Endodermal cell (in vitro differentiated cells): ENCODE data around the gene AKAP14. TPM values are rescaled to one million over a fixed set of nuclear protein-coding genes. Genes with fewer than 3 reads are reported as not detected.
A peak's percentile ranks its signal among the peaks of the same experiment; 100 is the strongest.
"Not testable (repeated sequence)": the region's sequence is repeated elsewhere in the genome, so short reads cannot be mapped to it uniquely, and the experiment has no call there.

Experiments
- DNase-seq: peaks from one replicate; pipeline ENCODE4 v3.0.0-alpha.2; 2017
- H3K27ac ChIP-seq: 2 replicates; pipeline ENCODE4 v1.5.1; 2013; ENCODE audit warnings: mild to moderate bottlenecking, low read depth, low read length, moderate library complexity
- H3K27me3 ChIP-seq: 2 replicates; pipeline ENCODE4 v1.6.1; 2013; ENCODE audit warnings: mild to moderate bottlenecking, low read length, moderate library complexity; ENCODE audit not compliant: insufficient read depth, control insufficient read depth, poor library complexity, severe bottlenecking
- H3K36me3 ChIP-seq: 2 replicates; pipeline ENCODE4 v1.7.0; 2013; ENCODE audit warnings: mild to moderate bottlenecking, low read length, moderate library complexity; ENCODE audit not compliant: control insufficient read depth, insufficient read depth
- H3K4me1 ChIP-seq: one replicate; pipeline ENCODE4 v1.7.0; 2013; ENCODE audit warnings: low read length; ENCODE audit not compliant: control insufficient read depth, insufficient read depth
- H3K4me3 ChIP-seq: 2 replicates; pipeline ENCODE4 v1.5.1; 2013; ENCODE audit warnings: mild to moderate bottlenecking, low read length, moderate library complexity
- H3K9ac ChIP-seq: 2 replicates; pipeline ENCODE4 v1.6.1; 2013; ENCODE audit warnings: mild to moderate bottlenecking, low read length, moderate library complexity; ENCODE audit not compliant: poor library complexity, severe bottlenecking; ENCODE audit errors: extremely low read depth
- H3K9me3 ChIP-seq: 2 replicates; pipeline ENCODE4 v1.6.1; 2013; ENCODE audit warnings: mild to moderate bottlenecking, low read length, moderate library complexity; ENCODE audit not compliant: control insufficient read depth
- H3K27ac Mint-ChIP-seq: 2 replicates; pipeline ENCODE4 v1.8.0; 2020; ENCODE audit warnings: mixed read lengths
- H3K27me3 Mint-ChIP-seq: 2 replicates; pipeline ENCODE4 v1.8.0; 2021; ENCODE audit warnings: mild to moderate bottlenecking, mixed read lengths; ENCODE audit not compliant: insufficient read depth
- H3K36me3 Mint-ChIP-seq: 2 replicates; pipeline ENCODE4 v1.8.0; 2020; ENCODE audit warnings: low read depth, mixed read lengths
- H3K4me1 Mint-ChIP-seq: 2 replicates; pipeline ENCODE4 v1.8.0; 2020; ENCODE audit warnings: mixed read lengths
- H3K4me3 Mint-ChIP-seq: 2 replicates; pipeline ENCODE4 v1.8.0; 2020; ENCODE audit warnings: mild to moderate bottlenecking, moderate library complexity, mixed read lengths
- H3K9me3 Mint-ChIP-seq: 2 replicates; pipeline ENCODE4 v1.8.0; 2020; ENCODE audit warnings: mild to moderate bottlenecking, mixed read lengths
- CTCF ChIP-seq: fragments of 200-600 bp; sonication (generic); conservative IDR thresholded peaks from 2 replicates; pipeline ENCODE4 v1.5.0; 2021; ENCODE audit warnings: antibody characterized with exemption, mild to moderate bottlenecking
- WGBS, 2 experiments: methylation state at CpG; one replicate each; pipeline versions ENCODE4 v1.1.5 to v1.1.7; 2013; ENCODE audit warnings: missing lambda C conversion rate in 2 of 2, mixed read lengths in 1 of 2; ENCODE audit not compliant: insufficient coverage in 1 of 2, insufficient read length in 1 of 2; 5-methylcytosine and 5-hydroxymethylcytosine counted together
- total RNA-seq, 2 donors: library from RNA; stranded (reverse); fragmentation: NEBNext Ultra II Directional in 1 of 2; extraction: Animal tissue kit (Norgen Biotek cat#: 25700) in 1 of 2; gene quantifications; 2 replicates in 1 of 2; 3 replicates in 1 of 2; pipeline ENCODE4 v1.2.1, GENCODE V29; 2021

The AKAP14 gene
- total RNA-seq, 2 donors from 2014 or later = 0.79 TPM; not detected in 1

GRCh38 chrX:119948381-119948780 lies 52.7 kb downstream of the AKAP14 start:
- Histone ChIP-seq H3K9me3 (no peaks in the 10 kb centered on the region), H3K27me3 (peaks cover 3% of the 10 kb centered on the region), H3K36me3 (no peaks in the 10 kb centered on the region), H3K9ac (no peak overlapping the region), H3K4me1 (no peaks in the 10 kb centered on the region), H3K4me3 (no peak overlapping the region), H3K27ac (no peak overlapping the region)
- no peaks in the 10 kb centered on the region for H3K27me3 Mint-ChIP-seq
- H3K9me3 Mint-ChIP-seq = peaks cover 33% of the 10 kb centered on the region
- peak; percentile 59 for TF ChIP-seq CTCF
- WGBS, 2 experiments = 33 to 80% methylated on average over 1 to 5 of the region's 5 CpGs
- H3K27ac Mint-ChIP-seq = no peak overlapping the region
- no peaks in the 10 kb centered on the region for H3K4me1 Mint-ChIP-seq
- no peak overlapping the region for H3K4me3 Mint-ChIP-seq
- H3K36me3 Mint-ChIP-seq = no peaks in the 10 kb centered on the region
- DNase-seq = no peak

- H3K27me3 ChIP-seq = peaks cover 14% of the 10 kb centered on the region
- 80 to 100% methylated on average over 1 of the region's 3 CpGs for WGBS, 2 experiments
- no peaks in the 10 kb centered on the region for H3K36me3 ChIP-seq
- no peak overlapping the region for H3K27ac Mint-ChIP-seq
- peaks cover 7% of the 10 kb centered on the region for H3K27me3 Mint-ChIP-seq
- no peak overlapping the region for H3K9ac ChIP-seq
- no peaks in the 10 kb centered on the region for H3K9me3 ChIP-seq
- DNase-seq = no peak
- no peaks in the 10 kb centered on the region for H3K36me3 Mint-ChIP-seq
- H3K4me1 ChIP-seq = no peaks in the 10 kb centered on the region
- H3K4me3 ChIP-seq = no peak overlapping the region
- H3K27ac ChIP-seq = no peak overlapping the region
- H3K4me3 Mint-ChIP-seq = no peak overlapping the region
- TF ChIP-seq CTCF = no peak
- H3K9me3 Mint-ChIP-seq = peaks cover 43% of the 10 kb centered on the region
- H3K4me1 Mint-ChIP-seq = no peaks in the 10 kb centered on the region
These were observed 58.7 kb downstream of the AKAP14 start for GRCh38 chrX:119954374-119954773.

- H3K4me1 ChIP-seq, H3K4me3 Mint-ChIP-seq, DNase-seq, H3K27me3 Mint-ChIP-seq, H3K4me1 Mint-ChIP-seq, H3K9ac ChIP-seq, H3K27ac Mint-ChIP-seq, H3K4me3 ChIP-seq, H3K9me3 ChIP-seq, H3K36me3 ChIP-seq, H3K27ac ChIP-seq, H3K36me3 Mint-ChIP-seq: not testable (repeated sequence)
- peaks cover 14% of the 10 kb centered on the region for H3K27me3 ChIP-seq
- WGBS, 2 experiments = 92 to 94% methylated on average over 9 to 20 of the region's 21 CpGs
- peaks cover 60% of the 10 kb centered on the region for H3K9me3 Mint-ChIP-seq
These were observed 60.3 kb downstream of the AKAP14 start for GRCh38 chrX:119955807-119956570.

- no peak for DNase-seq
- Histone ChIP-seq H3K9me3 (no peaks in the 10 kb centered on the region), H3K9ac (no peak overlapping the region), H3K4me3 (no peak overlapping the region), H3K27ac (no peak overlapping the region), H3K27me3 (no peaks in the 10 kb centered on the region), H3K4me1 (no peaks in the 10 kb centered on the region), H3K36me3 (no peaks in the 10 kb centered on the region)
- peaks cover 6% of the 10 kb centered on the region for H3K27me3 Mint-ChIP-seq
- no peak overlapping the region for H3K4me3 Mint-ChIP-seq
- no peaks in the 10 kb centered on the region for H3K4me1 Mint-ChIP-seq
- no peak overlapping the region for H3K27ac Mint-ChIP-seq
- peaks cover 79% of the 10 kb centered on the region for H3K9me3 Mint-ChIP-seq
- H3K36me3 Mint-ChIP-seq = no peaks in the 10 kb centered on the region
- no peak for TF ChIP-seq CTCF
These were observed 64.9 kb downstream of the AKAP14 start for GRCh38 chrX:119960625-119961024.

GRCh38 chrX:119966837-119967236 lies 71.1 kb downstream of the AKAP14 start:
- H3K4me3 Mint-ChIP-seq, H3K36me3 Mint-ChIP-seq, H3K4me3 ChIP-seq, H3K27me3 Mint-ChIP-seq, H3K27ac ChIP-seq, H3K27me3 ChIP-seq, H3K36me3 ChIP-seq, DNase-seq, H3K4me1 ChIP-seq, H3K9me3 ChIP-seq, H3K4me1 Mint-ChIP-seq, H3K9ac ChIP-seq, H3K27ac Mint-ChIP-seq: not testable (repeated sequence)
- no CpG with 5 or more reads among the region's 1 CpG for WGBS, 2 experiments
- H3K9me3 Mint-ChIP-seq = peaks cover 52% of the 10 kb centered on the region
